ENCODE measurements around the gene TMEM181.
"Not testable (repeated sequence)": the region's sequence is repeated elsewhere in the genome, so short reads cannot be mapped to it uniquely, and the experiment has no call there.

TMEM181 gene, protein sequence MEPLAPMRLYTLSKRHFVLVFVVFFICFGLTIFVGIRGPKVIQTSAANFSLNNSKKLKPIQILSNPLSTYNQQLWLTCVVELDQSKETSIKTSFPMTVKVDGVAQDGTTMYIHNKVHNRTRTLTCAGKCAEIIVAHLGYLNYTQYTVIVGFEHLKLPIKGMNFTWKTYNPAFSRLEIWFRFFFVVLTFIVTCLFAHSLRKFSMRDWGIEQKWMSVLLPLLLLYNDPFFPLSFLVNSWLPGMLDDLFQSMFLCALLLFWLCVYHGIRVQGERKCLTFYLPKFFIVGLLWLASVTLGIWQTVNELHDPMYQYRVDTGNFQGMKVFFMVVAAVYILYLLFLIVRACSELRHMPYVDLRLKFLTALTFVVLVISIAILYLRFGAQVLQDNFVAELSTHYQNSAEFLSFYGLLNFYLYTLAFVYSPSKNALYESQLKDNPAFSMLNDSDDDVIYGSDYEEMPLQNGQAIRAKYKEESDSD

GRCh38 chr6:158559895-158560835 is at the start of gene TMEM181:
TSS of gene TMEM181 (plus strand) at chr6:158560091. CDS start at chr6:158560225, 134 bp downstream.
- peak; percentile 91 for DNase-seq

DNA sequence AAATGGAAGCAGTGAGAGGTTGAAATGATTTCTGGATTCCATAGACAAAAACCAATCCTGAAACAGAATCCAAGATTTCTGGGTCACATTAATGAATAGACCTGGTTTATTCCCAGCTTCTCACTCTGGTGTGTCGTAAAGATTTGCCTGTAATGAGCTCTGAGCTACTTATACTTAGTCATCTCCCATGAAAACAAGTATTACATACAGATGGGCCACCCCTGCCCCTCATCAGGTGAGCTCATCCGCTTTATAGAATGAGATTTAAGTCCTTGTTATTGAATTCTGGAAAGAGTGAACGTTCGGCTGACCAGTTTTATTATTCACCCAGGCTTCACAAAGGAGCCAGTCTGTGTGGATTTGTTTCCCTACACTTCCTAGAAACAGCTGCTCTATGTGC is 47.1 kb upstream of the TMEM181 start:
- DNase-seq, result no peak

DNA sequence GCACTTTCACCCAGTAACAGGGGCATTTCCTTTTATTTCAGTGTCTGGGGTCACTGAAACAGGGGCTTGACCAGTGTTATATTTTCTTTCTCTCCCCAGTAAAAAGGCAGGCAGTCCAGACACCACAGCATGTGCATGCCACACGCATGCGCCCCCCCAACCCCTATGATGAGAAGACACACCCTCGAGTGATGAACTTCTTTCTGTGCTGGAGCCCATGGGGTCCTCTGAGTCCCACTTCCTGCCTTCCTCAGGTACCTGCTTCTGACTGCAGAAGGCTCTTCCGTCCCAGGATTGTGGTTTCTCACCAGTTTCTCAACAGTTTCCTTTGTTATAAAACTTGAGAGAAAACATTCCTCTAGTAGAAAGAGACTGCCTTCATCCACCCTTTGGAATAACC is 45.7 kb upstream of the TMEM181 start:
- no peak for DNase-seq

DNA sequence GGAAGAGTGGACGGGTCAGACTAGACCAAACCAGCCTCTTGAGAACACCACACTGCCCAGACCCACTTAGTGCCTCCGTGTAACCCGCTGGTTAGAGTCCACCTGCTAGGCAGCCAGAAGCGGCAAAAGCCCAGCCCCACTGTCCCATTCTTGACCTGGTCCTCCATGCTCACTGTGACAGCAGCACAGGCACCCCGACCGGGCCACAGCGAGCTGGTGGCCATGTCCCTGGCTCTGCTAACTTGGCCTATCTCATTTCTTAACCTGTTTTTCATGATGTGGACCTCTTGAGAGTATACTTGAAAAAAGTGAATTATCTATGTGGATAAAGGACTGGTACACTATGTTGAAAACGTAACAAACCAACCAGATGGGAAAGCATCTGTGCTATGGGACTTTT is 44.9 kb upstream of the TMEM181 start:
- no peak for DNase-seq

DNA sequence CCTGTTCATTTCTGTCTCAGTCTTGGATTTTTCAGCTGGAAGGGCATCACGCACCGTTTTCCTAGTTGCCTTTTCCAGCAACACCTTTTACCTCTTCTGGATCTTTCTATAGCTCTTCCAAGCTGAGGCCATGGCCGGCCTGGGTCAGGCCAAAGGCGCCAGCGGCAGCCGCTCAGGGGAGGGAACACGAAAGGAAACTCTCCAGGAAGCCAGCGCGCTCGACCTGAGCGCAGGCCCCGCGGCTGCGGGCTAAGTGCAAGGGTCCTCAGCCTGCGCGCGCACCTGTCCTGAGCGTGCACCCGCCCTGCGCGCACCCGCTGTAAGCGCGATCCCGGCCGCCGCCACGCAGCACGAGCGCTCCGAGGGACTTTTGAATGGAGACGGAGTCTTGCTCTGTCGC is 43.8 kb upstream of the TMEM181 start:
- DNase-seq, result no peak

GRCh38 chr6:158517038-158517437 is 42.9 kb upstream of the TMEM181 start:
- DNase-seq, result no peak

- DNase-seq, result no peak
Measured at GRCh38 chr6:158517581-158517980, 42.3 kb upstream of the TMEM181 start.

DNA sequence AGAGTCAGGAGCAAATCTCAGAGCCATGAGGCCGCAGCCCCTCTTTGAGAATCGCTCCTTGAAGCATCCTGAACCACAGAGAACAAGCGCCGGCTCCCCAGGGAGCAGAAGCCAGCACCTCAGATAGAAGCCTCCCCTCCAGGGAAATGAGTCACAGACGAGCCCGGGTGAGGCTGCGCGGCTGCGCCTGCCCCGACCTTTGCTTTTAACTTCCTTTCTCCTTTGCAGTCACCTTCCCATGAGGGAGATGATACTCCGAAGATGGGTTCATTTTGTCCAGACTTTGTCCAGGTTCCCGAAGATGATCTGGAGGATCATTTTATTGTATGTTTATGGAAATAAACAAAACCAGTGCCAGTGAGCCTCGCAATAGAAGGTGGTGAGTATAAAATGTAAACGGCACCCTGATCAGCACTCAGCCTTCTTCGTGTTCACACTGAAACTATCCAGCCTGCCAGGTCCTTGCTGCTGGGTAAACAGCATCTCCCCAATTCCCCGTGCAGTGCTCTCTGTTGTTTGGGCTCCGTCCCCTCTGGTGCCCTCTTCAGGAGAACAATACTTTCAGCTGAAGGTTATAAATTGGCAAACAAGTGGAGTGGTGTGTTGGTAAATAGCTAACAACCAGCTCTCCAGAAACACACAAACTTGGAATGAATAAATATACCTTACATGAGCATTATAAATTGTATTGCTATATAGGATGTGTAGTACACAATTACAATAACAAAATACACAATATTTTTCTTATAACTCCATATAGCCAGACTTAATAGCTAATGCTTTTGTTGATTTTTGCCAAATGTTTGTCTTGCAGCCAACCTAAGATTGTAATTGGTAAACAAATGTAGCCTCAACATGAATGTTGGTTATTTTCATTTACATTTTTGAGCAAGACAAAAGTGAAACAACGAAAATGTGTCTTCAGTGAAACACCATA is 41.4 kb upstream of the TMEM181 start:
- peak; percentile 45 for DNase-seq

GRCh38 chr6:158519300-158519699 is 40.6 kb upstream of the TMEM181 start:
- no peak for DNase-seq

DNA sequence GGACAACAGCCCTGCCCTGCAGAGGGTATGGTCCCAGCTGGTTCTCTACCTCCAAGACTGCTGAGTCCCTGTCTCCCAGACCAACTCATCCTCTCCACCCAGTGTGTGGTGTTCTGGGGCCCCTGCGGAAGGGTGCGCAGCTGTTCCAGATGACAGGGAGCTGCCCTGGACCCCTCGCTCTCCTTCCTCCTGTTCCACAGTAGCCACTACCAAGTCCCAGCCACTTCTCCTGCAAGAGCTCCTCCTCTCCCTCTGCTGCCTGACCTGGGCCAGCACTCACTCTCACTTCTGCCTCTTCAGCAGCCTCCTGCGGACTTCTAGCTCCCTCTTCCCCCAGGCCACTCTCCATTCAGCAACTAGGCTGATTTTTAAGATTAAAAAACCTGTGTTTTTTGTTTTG is 40.1 kb upstream of the TMEM181 start:
- DNase-seq, result no peak

DNA sequence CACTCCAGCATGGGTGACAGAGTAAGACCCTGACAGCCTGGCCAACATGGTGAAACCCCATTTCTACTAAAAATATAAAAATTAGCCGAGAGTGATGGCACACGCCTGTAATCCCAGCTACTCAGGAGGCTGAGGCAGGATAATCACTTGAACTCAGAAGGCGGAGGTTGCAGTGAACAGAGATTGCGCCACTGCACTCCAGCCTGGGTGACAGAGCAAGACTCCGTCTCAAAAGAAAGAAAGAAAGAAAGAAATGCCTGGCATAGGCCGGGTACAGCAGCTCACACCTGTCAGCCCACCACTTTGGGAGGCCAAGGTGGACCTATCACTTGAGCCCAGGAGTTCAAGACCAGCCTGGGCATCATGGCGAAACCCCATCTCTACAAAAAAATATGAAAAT is 38.9 kb upstream of the TMEM181 start:
- not testable (repeated sequence) for DNase-seq

GRCh38 chr6:158521759-158522158 is 38.1 kb upstream of the TMEM181 start:
- no peak for DNase-seq

GRCh38 chr6:158522616-158523015 is 37.3 kb upstream of the TMEM181 start:
- no peak for DNase-seq

- no peak for DNase-seq
Measured at GRCh38 chr6:158524311-158524710, 35.6 kb upstream of the TMEM181 start.

GRCh38 chr6:158527858-158528257 is 32.0 kb upstream of the TMEM181 start:
- DNase-seq, result not testable (repeated sequence)

- DNase-seq, result no peak
Measured at GRCh38 chr6:158528826-158529225, 31.1 kb upstream of the TMEM181 start.

GRCh38 chr6:158529629-158530028 is 30.3 kb upstream of the TMEM181 start:
- DNase-seq, result no peak

DNA sequence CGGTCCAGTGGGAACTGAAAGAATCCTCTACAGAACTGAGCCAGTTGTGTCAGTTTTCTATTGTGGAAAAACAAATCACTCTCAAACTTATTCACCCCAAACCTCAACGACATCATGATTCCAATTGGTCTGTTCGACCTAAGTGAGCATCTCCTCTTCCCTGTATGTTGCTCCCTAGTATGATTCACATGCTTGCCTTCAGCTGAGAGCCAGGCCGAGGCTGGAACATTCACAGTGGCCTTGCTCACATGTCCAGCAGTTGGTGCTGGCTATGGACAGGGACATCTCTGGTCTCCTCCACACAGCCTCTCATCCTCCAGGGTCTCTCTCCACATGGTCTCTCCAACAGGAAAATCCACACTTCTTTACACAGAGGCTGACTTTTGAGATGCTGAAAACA is 28.3 kb upstream of the TMEM181 start:
- DNase-seq, result no peak

DNA sequence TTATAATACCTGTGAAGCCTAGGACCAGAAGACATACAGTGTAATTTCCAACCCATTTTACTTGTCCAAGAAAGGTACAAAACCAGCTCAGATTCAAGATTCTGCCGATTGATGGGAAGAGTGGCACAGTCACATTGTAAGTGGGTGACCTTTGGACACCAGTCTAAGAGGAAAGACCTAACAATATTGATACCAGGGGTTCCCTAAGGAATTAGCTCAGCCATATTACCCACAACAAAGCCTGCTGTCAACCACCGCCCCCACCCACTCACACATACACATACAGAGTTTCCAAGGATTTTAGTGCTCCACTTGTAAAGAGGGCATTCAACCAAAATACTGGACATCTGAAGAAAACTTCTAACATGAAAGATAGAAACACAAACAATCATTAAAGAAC is 27.9 kb upstream of the TMEM181 start:
- no peak for DNase-seq

DNA sequence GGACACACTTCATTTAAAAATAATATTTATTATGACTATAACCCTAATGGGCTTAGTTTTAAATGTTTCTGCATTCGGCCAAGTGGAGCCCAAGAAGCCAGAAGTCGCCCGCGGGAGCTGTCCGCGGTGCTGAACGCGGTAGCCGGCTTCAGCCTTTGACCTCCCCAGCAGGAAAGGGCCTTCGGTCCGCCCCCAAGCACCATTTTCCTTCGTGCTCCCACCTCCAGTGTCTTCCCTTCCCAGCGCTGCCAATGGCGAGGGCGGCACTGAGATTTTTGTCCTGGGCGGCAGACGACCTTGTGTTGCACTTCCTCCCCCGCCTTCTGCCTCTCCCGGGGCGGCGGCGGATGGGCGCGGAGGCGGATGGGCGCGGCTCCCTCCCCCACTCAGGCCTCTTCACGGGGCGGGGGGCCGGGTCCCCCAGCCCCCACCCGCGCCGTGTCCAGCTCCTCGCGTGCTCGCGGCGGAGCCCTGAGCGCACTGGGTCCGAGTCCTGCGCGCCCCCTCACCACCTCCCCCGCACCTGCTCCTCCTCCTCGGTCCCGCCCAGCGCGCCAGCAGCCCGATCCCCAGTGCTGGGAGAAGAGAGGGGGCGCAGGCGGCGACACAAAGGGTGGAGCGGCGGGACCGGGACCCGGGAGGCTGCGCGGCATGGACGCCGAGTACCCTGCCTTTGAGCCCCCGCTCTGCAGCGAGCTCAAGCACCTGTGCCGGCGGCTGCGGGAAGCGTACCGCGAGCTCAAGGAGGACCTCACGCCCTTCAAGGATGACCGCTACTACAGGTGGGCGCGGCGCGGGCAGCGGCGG is 23.6 kb upstream of the TMEM181 start:
- peak; percentile 82 for DNase-seq

Data from left hindlimb (tissue), 1 donor.